DOHH2 (cell line): ENCODE results near the gene WTAP.

Source experiments
- EZH2phosphoT487 ChIP-seq: fragments of 200-600 bp; sonication (generic); IDR thresholded peaks from 2 replicates; pipeline ENCODE4 v1.6.1; 2017; ENCODE audit warnings: borderline replicate concordance, mild to moderate bottlenecking, antibody characterized with exemption, low read length, moderate library complexity, mixed read lengths
- TF ChIP-seq, protein P1 (sequence below): fragments of 200-600 bp; sonication (generic); IDR thresholded peaks from one replicate; pipeline ENCODE4 v1.5.1; 2014; ENCODE audit warnings: antibody characterized with exemption, mild to moderate bottlenecking, low read depth, low read length; ENCODE audit not compliant: poor library complexity, severe bottlenecking

- TF ChIP-seq, protein P1, sequence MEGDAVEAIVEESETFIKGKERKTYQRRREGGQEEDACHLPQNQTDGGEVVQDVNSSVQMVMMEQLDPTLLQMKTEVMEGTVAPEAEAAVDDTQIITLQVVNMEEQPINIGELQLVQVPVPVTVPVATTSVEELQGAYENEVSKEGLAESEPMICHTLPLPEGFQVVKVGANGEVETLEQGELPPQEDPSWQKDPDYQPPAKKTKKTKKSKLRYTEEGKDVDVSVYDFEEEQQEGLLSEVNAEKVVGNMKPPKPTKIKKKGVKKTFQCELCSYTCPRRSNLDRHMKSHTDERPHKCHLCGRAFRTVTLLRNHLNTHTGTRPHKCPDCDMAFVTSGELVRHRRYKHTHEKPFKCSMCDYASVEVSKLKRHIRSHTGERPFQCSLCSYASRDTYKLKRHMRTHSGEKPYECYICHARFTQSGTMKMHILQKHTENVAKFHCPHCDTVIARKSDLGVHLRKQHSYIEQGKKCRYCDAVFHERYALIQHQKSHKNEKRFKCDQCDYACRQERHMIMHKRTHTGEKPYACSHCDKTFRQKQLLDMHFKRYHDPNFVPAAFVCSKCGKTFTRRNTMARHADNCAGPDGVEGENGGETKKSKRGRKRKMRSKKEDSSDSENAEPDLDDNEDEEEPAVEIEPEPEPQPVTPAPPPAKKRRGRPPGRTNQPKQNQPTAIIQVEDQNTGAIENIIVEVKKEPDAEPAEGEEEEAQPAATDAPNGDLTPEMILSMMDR, result no peak
- TF ChIP-seq EZH2phosphoT487, result no peak
These were observed 25.8 kb upstream of the WTAP start for GRCh38 chr6:159701413-159701999.
